HT-29 (cell line): ENCODE results near the gene STX16. TPM values are rescaled to one million over a fixed set of nuclear protein-coding genes. Genes with fewer than 3 reads are reported as not detected.
"Not testable (repeated sequence)": the region's sequence is repeated elsewhere in the genome, so short reads cannot be mapped to it uniquely, and the experiment has no call there.

Experiments used
- DNase-seq: peaks from one replicate; pipeline ENCODE4 v3.0.0-alpha.2; 2015; ENCODE audit warnings: low spot score
- total RNA-seq: library from RNA; depleted of rRNA; stranded (reverse); fragments of >200 nt; shearing (Covaris generic); gene quantifications from 2 replicates; pipeline ENCODE4 v1.2.3, GENCODE V29; 2014; rRNA removed

The STX16 gene
- total RNA-seq, 1 experiment from 2014 or later: 29.5 TPM

GRCh38 chr20:58721951-58722778, 71.1 kb downstream of the STX16 start:
- DNase-seq: no peak

- DNase-seq: no peak
These were observed 72.0 kb downstream of the STX16 start for GRCh38 chr20:58722877-58723627.

- DNase-seq: no peak
These were observed 72.5 kb downstream of the STX16 start for GRCh38 chr20:58723628-58723984.

- not testable (repeated sequence) for DNase-seq
These were observed 75.1 kb downstream of the STX16 start for GRCh38 chr20:58726156-58726555.

Other genes starting within 250 kb of the STX16 start
- gene APCDD1L, start 135.9 kb upstream of the STX16 start, total RNA-seq: not detected in 2 replicates
- 21.3 and 21.6 TPM in 2 replicates for gene NPEPL1, start 41.5 kb downstream of the STX16 start, total RNA-seq
- not detected in 2 replicates for gene GNAS-AS1, start 199.6 kb downstream of the STX16 start, total RNA-seq
- 805 and 888 TPM in 2 replicates for gene GNAS, start 201.4 kb downstream of the STX16 start, total RNA-seq